HepG2 (cell line): ENCODE measurements around the gene EIF2AK2. TPM values are rescaled to one million over a fixed set of nuclear protein-coding genes. Genes with fewer than 3 reads are reported as not detected.
A peak's percentile ranks its signal among the peaks of the same experiment; 100 is the strongest.

Experiments
- ARID4A ChIP-seq: sonication (generic); formaldehyde crosslinking; IDR thresholded peaks from 2 replicates; pipeline ENCODE4 v1.5.0; 2020; ENCODE audit warnings: mild to moderate bottlenecking, missing genetic modification reagents, borderline replicate concordance
- CTCF ChIP-seq: sonication (generic); formaldehyde crosslinking; IDR thresholded peaks from 2 replicates; pipeline ENCODE4 v1.5.0; 2020; ENCODE audit warnings: mild to moderate bottlenecking, missing genetic modification reagents, moderate library complexity
- ETV6 ChIP-seq: sonication (generic); formaldehyde crosslinking; conservative IDR thresholded peaks from 2 replicates; pipeline ENCODE4 v1.4.0; 2020; ENCODE audit warnings: missing genetic modification reagents
- FOSL1 ChIP-seq: sonication (generic); formaldehyde crosslinking; IDR thresholded peaks from 2 replicates; pipeline ENCODE4 v1.9.0; 2021; ENCODE audit warnings: missing genetic modification reagents, borderline replicate concordance
- JUND ChIP-seq: sonication (generic); formaldehyde crosslinking; IDR thresholded peaks from 2 replicates; pipeline ENCODE4 v1.8.0; 2022; ENCODE audit warnings: mild to moderate bottlenecking, missing genetic modification reagents
- LBX2 ChIP-seq: sonication (generic); formaldehyde crosslinking; IDR thresholded peaks from 2 replicates; pipeline ENCODE4 v1.5.0; 2020; ENCODE audit warnings: missing genetic modification reagents, mild to moderate bottlenecking, borderline replicate concordance
- MXD3 ChIP-seq: IDR thresholded peaks from 2 replicates; pipeline ENCODE4 v1.6.1; 2016; ENCODE audit warnings: mild to moderate bottlenecking, missing biosample characterization, missing genetic modification reagents
- MYPOP ChIP-seq: sonication (generic); formaldehyde crosslinking; IDR thresholded peaks from 2 replicates; pipeline ENCODE4 v1.8.1; 2023; ENCODE audit warnings: mild to moderate bottlenecking, moderate library complexity, missing genetic modification reagents
- PPARG ChIP-seq: conservative IDR thresholded peaks from 2 replicates; pipeline ENCODE4 v1.6.1; 2016; ENCODE audit warnings: missing biosample characterization, missing genetic modification reagents
- PTBP1 ChIP-seq: fragments of 200-400 bp; formaldehyde crosslinking; IDR thresholded peaks from 2 replicates; pipeline ENCODE4 v1.6.1; 2018; ENCODE audit warnings: low read length, low read depth; ENCODE audit not compliant: poor library complexity, severe bottlenecking
- ZBTB20 ChIP-seq: sonication (generic); formaldehyde crosslinking; IDR thresholded peaks from 2 replicates; pipeline ENCODE4 v1.8.1; 2023; ENCODE audit warnings: missing genetic modification reagents, low read depth, mild to moderate bottlenecking, borderline replicate concordance
- ZBTB37 ChIP-seq: sonication (generic); formaldehyde crosslinking; IDR thresholded peaks from 2 replicates; pipeline ENCODE4 v1.4.0; 2020; ENCODE audit warnings: mild to moderate bottlenecking, missing genetic modification reagents
- ZFYVE20 ChIP-seq: sonication (generic); formaldehyde crosslinking; IDR thresholded peaks from 2 replicates; pipeline ENCODE4 v1.8.0; 2023; ENCODE audit warnings: low read depth, mild to moderate bottlenecking, moderate library complexity, missing genetic modification reagents, borderline replicate concordance
- ZNF33A ChIP-seq: sonication (generic); formaldehyde crosslinking; IDR thresholded peaks from 2 replicates; pipeline ENCODE4 v1.5.1; 2020; ENCODE audit warnings: missing genetic modification reagents, mild to moderate bottlenecking, moderate library complexity, borderline replicate concordance
- ZNF549 ChIP-seq: sonication (generic); formaldehyde crosslinking; IDR thresholded peaks from 2 replicates; pipeline ENCODE4 v1.5.0; 2020; ENCODE audit warnings: missing genetic modification reagents
- ZNF605 ChIP-seq: sonication (generic); formaldehyde crosslinking; IDR thresholded peaks from 2 replicates; pipeline ENCODE4 v1.8.0; 2022; ENCODE audit warnings: mild to moderate bottlenecking, missing genetic modification reagents
- polyA plus RNA-seq, 8 experiments: library from polyadenylated mRNA; depleted of rRNA in 3 of 8; stranded (reverse) in 7 of 8; unstranded in 1 of 8; fragments of >200 nt; fragmentation: Illumina TruSeq in 4 of 8; extraction: Trizol in 4 of 8; gene quantifications; 2 replicates each; pipeline versions ENCODE4 v1.2.1 to v1.2.3, GENCODE V29; 2011 to 2016; ENCODE audit warnings: low read depth in 4 of 8, missing spikeins in 1 of 8, mixed read lengths in 1 of 8; ENCODE audit not compliant: insufficient read depth in 1 of 8
- total RNA-seq, 5 experiments: library from RNA; depleted of rRNA; stranded (reverse); fragments of >200 nt; fragmentation: Illumina TruSeq; extraction: Trizol; gene quantifications; 2 replicates each; pipeline ENCODE4 v1.2.3, GENCODE V29; 2016; ENCODE audit warnings: low read depth in 1 of 5

EIF2AK2 gene
- total and polyA plus RNA-seq, 2 of the 13 experiments (the other 11 are each of a cell fraction or from before 2014, with no cell fraction given), result 10.2 to 26.1 TPM

- TF ChIP-seq ARID4A (CRISPR knock-in tag) (peak; percentile 99), PTBP1 (peak; percentile 72), MYPOP (CRISPR knock-in tag) (no peak; the same call in 1 of the 2 replicates), ZFYVE20 (CRISPR knock-in tag) (no peak), CTCF (CRISPR knock-in tag) (no peak), ZBTB37 (no peak), ZBTB20 (CRISPR knock-in tag) (peak; percentile 30; the same call in 1 of the 2 replicates), MXD3 (CRISPR knock-in tag) (no peak), LBX2 (CRISPR knock-in tag) (peak; percentile 65; the same call in 1 of the 2 replicates), ETV6 (CRISPR knock-in tag) (peak; percentile 14; the same call in 1 of the 2 replicates), FOSL1 (CRISPR knock-in tag) (no peak), PPARG (no peak), ZNF33A (CRISPR knock-in tag) (peak; percentile 26; the same call in 1 of the 2 replicates), JUND (CRISPR knock-in tag) (no peak), ZNF549 (CRISPR knock-in tag) (no peak), ZNF605 (CRISPR knock-in tag) (peak; percentile 98)
Measured at GRCh38 chr2:37083873-37084794, 72.6 kb downstream of the EIF2AK2 start, which contains the start of the genes GPATCH11 and HEATR5B (continued).
